Stimulated activated CD8-positive, alpha-beta memory T cell treated with anti-CD3 and anti-CD28 coated beads, Interleukin-12 subunit alpha, Interleukin-12 subunit beta, amount 100 ng/mL, for 4 hours (primary cell): ENCODE measurements around the gene CNGA1.

Experiments used
- DNase-seq: peaks from one replicate; pipeline ENCODE4 v3.0.0-alpha.2; 2020; ENCODE audit warnings: low read depth

CNGA1 gene

DNA sequence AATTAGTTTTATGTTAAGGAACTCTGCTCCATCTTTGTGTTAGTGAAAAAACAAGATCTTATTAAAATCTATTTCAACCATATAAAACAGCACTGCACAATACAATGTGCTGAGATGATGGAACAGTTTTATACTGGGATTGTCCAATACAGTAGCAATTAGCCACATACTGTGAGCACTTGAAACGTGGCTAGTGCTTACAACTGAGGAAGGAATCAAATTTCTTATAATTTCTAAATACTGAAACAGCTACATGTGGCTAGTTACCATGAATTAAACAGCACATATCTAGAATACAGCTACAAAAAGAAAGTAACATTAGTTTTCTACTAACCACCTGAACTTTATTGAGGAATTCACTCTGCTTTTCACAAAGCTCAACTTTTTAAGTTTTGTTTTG, 116.8 kb downstream of the CNGA1 start:
- DNase-seq: no peak

DNA sequence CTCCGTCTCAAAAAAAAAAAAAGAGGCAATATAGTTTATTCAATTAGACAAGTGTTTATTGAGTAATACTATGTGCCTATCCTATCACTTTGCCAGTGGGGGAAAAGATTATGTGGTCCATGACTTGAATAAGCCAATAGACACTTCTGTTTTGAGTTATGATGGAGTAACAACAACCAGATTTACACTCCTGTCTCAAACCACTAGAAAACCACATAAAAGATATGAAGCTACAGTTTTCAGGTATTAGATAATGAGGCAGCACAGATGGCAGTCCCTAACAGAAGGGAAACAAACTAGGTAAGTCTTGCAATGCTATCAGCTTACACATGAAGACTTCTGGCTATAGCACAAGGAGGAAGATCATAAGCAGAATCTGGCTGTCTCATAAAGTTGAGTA, 124.6 kb downstream of the CNGA1 start:
- no peak for DNase-seq
